Stimulated activated CD4-positive, alpha-beta T cell treated with anti-CD3 and anti-CD28 coated beads, Interleukin-2, amount 100 ng/mL, for 4 hours (primary cell): ENCODE measurements around the gene FMN1.
"Not testable (repeated sequence)": the region's sequence is repeated elsewhere in the genome, so short reads cannot be mapped to it uniquely, and the experiment has no call there.

Experiments used
- DNase-seq: peaks from one replicate; pipeline ENCODE4 v3.0.0-alpha.2; 2020; ENCODE audit warnings: low read depth

The FMN1 gene

GRCh38 chr15:32974691-32975090, 219.8 kb downstream of the FMN1 start:
- no peak for DNase-seq

- no peak for DNase-seq
These were observed 221.8 kb downstream of the FMN1 start for GRCh38 chr15:32972686-32973085.

GRCh38 chr15:32970847-32971246, 223.7 kb downstream of the FMN1 start:
- DNase-seq, result no peak

GRCh38 chr15:32967521-32967920, 227.0 kb downstream of the FMN1 start:
- no peak for DNase-seq

GRCh38 chr15:32966512-32966911, 228.0 kb downstream of the FMN1 start:
- DNase-seq, result no peak

- no peak for DNase-seq
These were observed 228.6 kb downstream of the FMN1 start for GRCh38 chr15:32965897-32966296.

GRCh38 chr15:32959077-32959476, 235.4 kb downstream of the FMN1 start:
- no peak for DNase-seq

GRCh38 chr15:32957219-32957618, 237.3 kb downstream of the FMN1 start:
- no peak for DNase-seq

- DNase-seq, result no peak
These were observed 237.8 kb downstream of the FMN1 start for GRCh38 chr15:32956711-32957110.

GRCh38 chr15:32956006-32956405, 238.5 kb downstream of the FMN1 start:
- DNase-seq, result no peak

GRCh38 chr15:32953533-32953910, 241.0 kb downstream of the FMN1 start:
- no peak for DNase-seq

GRCh38 chr15:32952901-32953532, 241.5 kb downstream of the FMN1 start:
- DNase-seq, result no peak

GRCh38 chr15:32951736-32952464, 242.6 kb downstream of the FMN1 start:
- DNase-seq, result no peak

GRCh38 chr15:32950051-32950450, 244.5 kb downstream of the FMN1 start:
- DNase-seq, result not testable (repeated sequence)

- no peak for DNase-seq
These were observed 248.3 kb downstream of the FMN1 start for GRCh38 chr15:32946210-32946609.

- no peak for DNase-seq
These were observed 250.1 kb downstream of the FMN1 start for GRCh38 chr15:32944431-32944830.

GRCh38 chr15:32943711-32944110, 250.8 kb downstream of the FMN1 start:
- DNase-seq, result no peak

- DNase-seq, result no peak
These were observed 252.1 kb downstream of the FMN1 start for GRCh38 chr15:32942401-32942841.

GRCh38 chr15:32941823-32942222, 252.7 kb downstream of the FMN1 start:
- DNase-seq, result no peak

- DNase-seq, result no peak
These were observed 257.5 kb downstream of the FMN1 start for GRCh38 chr15:32936976-32937375.

GRCh38 chr15:32936283-32936918, 258.1 kb downstream of the FMN1 start:
- no peak for DNase-seq

- DNase-seq, result no peak
These were observed 259.4 kb downstream of the FMN1 start for GRCh38 chr15:32935139-32935538.

GRCh38 chr15:32933236-32933635, 261.3 kb downstream of the FMN1 start:
- DNase-seq, result no peak
